GM12864 (cell line): ENCODE results near the gene NTN4.
"Not testable (repeated sequence)": the region's sequence is repeated elsewhere in the genome, so short reads cannot be mapped to it uniquely, and the experiment has no call there.

Experiments
- DNase-seq: peaks from one replicate; pipeline ENCODE4 v3.0.0-alpha.2; 2011; ENCODE audit warnings: low read depth
- H3K4me3 ChIP-seq: 2 replicates; pipeline ENCODE4 v1.5.1; 2011; ENCODE audit warnings: mild to moderate bottlenecking, low read depth, low read length, control low read depth
- TF ChIP-seq, protein P1 (sequence below): IDR thresholded peaks from 2 replicates; pipeline ENCODE4 v1.5.1; 2011; ENCODE audit warnings: low read depth, mild to moderate bottlenecking, moderate library complexity, low read length, control low read depth, inconsistent platforms; ENCODE audit errors: missing control alignments

Gene NTN4

DNA sequence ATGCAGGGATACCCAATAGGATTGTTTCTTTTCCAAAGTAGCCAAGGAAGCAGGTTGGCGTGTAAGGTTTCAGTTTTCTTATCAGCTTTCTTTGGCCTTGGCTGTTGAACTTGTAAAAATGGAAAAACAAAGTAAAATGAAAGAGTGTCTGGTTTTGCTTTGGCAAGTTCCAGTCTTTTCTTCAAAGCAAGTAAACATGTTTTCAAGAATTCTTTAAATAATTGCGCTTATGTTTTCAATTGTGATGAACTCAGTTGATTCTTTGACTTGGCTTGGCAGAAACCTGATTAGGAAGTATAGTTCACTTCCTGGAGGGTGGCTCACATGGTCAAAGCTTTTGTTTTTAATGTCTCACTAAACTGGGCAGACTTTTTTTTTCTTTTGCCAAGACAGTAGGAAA lies 127.0 kb downstream of the NTN4 start:
- no peak overlapping the region for H3K4me3 ChIP-seq
- no peak for DNase-seq
- TF ChIP-seq, protein P1, sequence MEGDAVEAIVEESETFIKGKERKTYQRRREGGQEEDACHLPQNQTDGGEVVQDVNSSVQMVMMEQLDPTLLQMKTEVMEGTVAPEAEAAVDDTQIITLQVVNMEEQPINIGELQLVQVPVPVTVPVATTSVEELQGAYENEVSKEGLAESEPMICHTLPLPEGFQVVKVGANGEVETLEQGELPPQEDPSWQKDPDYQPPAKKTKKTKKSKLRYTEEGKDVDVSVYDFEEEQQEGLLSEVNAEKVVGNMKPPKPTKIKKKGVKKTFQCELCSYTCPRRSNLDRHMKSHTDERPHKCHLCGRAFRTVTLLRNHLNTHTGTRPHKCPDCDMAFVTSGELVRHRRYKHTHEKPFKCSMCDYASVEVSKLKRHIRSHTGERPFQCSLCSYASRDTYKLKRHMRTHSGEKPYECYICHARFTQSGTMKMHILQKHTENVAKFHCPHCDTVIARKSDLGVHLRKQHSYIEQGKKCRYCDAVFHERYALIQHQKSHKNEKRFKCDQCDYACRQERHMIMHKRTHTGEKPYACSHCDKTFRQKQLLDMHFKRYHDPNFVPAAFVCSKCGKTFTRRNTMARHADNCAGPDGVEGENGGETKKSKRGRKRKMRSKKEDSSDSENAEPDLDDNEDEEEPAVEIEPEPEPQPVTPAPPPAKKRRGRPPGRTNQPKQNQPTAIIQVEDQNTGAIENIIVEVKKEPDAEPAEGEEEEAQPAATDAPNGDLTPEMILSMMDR = no peak

DNA sequence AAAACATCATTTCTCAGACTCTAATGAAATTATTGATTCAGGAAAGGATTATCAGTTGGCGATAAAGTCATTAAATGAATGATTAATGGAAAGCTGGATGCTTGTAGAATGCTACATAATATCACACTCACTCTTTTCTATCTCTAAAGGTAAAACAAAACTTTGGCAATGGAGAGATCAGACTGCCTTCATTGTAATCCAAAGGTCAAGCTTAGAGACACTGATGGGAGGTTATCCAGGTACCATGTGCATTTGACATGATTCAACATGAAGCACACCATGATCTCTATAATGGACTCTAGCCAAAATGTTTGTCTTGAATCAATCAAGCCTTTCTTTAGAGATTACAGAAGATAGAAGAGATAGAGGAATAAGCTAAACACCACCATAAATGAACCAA lies 129.2 kb downstream of the NTN4 start:
- DNase-seq = no peak
- TF ChIP-seq, protein P1 = no peak
- H3K4me3 ChIP-seq = no peak overlapping the region

DNA sequence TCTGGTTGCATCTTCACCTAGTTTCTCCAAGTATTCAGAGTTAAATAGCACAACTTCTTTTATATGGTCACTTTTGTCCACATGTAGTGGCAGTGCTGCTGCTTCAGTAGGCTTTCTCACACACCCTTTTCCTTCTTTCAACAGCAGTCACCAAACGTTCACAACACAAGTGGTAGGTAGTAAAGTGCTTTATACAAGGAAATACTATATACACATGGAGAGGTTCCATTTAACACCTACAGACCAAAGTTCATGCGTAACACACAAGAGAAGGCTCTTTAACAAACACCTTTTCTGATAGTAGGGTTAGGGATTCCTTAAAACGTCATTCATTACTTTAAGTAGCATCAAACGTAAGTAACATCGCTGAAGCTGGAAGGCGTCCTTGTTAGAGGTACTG lies 132.2 kb downstream of the NTN4 start:
- TF ChIP-seq, protein P1 = no peak
- no peak for DNase-seq

DNA sequence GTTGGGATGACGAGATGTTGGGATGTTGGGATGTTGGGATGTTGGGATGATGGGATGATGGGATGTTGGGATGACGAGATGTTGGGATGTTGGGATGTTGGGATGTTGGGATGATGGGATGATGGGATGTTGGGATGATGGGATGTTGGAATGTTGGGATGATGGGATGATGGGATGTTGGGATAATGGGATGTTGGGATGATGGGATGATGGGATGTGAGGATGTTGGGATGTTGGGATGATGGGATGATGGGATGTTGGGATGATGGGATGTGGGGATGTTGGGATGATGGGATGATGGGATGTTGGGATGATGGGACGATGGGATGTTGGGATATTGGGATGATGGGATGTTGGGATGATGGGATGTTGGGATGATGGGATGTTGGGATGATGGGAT lies 135.9 kb downstream of the NTN4 start:
- H3K4me3 ChIP-seq = not testable (repeated sequence)

More for the DNA sequence above, 132.2 kb downstream of the NTN4 start:
- H3K4me3 ChIP-seq = no peak overlapping the region

DNA sequence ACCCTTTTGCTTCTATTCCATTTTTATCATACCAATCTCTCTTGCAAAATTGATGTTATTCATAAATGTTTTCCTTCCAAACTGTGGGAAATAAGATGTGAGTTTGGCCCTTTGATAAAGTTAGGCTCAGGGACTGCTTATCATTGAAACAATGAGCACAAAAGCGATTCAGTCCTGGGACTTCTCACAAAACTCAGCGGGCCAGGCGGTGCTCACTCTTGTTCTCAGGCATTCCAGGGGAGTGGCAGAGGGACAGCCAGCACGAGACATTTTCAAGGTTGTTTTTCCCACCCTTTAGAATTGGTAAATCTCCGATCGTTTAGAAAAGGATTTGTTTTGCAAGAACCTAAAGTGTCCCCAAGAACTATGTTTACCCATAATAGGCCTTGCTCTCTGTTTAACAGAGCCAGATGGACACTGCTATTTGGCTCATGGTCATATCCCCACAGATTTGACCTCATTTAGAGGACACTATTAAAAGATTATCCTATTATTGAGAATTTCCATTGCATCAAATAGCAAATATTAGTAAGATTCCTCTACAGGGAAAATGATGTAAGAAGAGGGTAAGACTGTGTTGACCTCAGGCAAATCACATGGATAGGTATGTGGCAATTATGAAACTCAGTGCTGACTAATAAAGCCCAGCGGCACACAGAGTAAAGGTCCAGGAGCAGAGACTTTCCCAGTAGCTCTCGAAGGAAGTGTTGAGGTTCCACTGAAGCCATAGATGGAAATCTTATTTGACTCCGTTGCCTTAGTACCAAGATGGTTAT lies 136.6 kb downstream of the NTN4 start:
- TF ChIP-seq, protein P1 = no peak
- H3K4me3 ChIP-seq = no peak overlapping the region
- no peak for DNase-seq

More for the DNA sequence above, 135.9 kb downstream of the NTN4 start:
- not testable (repeated sequence) for DNase-seq

DNA sequence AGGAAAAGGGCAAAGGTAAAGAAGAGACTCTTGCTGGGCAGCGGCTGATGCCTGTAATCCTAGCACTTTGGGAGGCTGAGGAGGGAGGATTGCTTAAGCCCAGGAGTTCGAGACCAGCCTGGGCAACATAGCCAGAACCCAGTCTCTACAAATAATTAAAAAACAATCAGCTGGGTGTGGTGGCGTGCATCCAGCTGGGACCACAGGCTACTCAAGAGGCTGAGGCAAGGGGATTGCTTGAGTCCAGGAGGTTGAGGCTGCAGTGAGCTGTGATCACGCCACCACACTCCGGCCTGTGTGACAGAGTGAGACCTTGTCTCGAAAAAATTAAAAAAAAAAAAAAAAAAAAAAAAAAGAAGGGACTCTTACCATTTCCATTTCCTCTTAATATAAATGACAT lies 138.9 kb downstream of the NTN4 start:
- no peak for DNase-seq
- no peak overlapping the region for H3K4me3 ChIP-seq
- TF ChIP-seq, protein P1 = no peak

DNA sequence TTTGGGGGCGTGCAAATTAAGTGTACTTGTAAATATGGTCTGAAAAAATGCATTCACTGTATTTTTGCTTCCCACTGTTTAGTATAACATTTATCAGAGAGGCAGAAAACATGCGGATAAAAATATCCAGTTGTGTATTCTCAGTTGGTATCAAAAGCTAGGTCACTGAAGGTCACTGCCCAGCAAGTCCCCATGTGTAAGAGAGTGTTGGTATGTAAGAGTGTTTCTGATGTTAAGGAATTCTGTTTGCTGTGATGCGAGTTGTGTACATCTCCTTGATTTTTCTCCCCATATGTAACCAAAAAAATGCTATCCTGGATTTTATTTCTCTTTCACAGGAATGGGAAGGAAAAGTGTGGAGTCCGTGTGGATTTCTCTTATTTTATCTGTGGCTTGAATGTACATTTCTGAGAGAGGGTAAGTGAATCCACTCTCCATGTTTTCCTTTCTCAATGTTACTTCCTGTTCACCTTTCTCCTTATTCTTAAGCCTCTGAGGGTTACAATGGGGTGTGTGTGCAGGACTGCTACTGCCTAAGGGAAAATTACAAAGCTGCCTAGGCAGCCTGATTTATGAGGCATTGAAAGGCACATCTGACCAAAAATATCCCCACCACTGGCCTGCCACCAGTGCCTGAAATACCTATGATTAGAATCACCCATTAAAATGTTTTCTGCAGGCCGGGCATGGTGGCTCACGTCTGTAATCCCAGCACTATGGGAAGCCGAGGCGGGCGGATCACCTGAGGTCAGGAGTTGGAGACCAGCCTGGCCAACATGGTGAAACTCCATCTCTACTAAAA lies 141.4 kb downstream of the NTN4 start:
- H3K4me3 ChIP-seq = no peak overlapping the region
- no peak for DNase-seq
- TF ChIP-seq, protein P1 = no peak
